CD4-positive, alpha-beta T cell treated with Interleukin-2 at 100 ng/mL for 4 hours (primary cell): ENCODE measurements around the gene LSS.
"Not testable (repeated sequence)": the region's sequence is repeated elsewhere in the genome, so short reads cannot be mapped to it uniquely, and the experiment has no call there.

ENCODE experiments used
- DNase-seq: peaks from one replicate; pipeline ENCODE4 v3.0.0-alpha.2; 2020; ENCODE audit warnings: low spot score

LSS gene

DNA sequence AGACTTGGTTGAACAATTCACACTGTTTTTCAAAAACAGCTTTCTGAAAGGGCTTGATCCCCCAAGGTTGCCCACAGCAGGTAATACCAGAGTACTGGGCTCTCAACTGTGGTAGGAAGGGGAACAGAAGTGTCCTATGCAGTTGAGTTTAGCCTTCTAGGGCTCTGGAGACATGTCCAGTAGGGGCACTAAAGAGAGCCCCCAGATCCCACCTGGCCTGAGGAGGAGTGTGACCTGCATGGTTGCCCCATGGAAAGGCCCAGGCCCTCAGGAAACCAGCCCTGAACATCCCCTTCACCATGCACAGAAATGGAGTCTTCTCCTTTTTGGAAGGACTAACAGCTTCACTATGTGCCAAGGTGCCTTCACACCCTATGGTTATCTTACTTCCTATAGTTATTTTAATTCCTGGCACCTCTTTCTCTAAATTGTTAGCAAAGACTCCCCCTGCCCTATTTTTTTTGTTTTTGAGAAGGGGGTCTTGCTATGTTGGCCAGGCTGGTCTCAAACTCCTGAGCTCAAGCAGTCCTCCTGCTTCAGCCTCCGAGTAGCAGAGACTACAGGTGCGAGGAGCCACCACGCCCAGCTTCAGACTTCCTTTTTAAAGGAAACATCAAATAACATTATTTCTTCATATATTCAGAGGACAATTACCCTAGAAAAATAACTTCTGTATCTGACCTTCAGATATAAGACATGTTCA, 16.8 kb upstream of the LSS start:
- DNase-seq, result no peak

DNA sequence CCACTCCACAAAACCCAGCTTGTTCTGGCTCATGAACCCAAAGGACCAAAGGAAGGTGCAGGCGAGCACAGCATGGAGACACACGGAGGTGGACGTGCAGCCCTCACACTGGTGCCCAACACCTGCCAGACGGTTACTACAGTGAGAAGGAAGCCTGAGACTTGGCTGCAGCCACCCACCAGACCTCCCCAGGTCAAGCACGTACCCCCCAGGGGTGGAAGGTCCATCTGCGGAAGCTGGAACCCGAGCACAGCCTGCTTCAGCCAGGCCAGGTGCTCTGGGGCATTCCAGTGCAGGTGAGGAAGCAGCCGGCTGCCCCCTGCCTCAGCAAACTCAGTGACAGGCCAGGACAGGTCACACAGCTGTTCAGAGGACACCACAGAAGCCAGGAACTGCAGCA, 16.0 kb upstream of the LSS start:
- DNase-seq, result no peak

DNA sequence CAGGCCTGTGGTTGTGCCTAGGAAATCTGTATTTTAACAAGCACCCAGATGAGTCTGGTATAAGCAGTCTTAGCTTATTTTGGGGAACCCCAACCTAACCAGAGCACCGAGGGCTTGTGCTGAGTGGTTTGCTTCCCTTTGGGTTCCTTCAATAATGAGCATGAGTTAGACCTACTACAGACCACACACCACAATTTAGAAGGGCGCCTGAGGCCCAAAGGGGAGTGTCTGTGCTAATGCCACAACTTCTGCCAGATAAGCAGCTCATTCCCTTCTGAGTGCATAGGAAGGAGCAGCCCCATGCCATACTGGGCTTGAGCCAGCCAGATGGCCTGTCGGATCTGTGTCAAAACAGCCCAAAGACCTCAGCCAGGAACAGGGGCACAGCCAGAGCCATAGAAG, 15.4 kb upstream of the LSS start:
- DNase-seq, result no peak

DNA sequence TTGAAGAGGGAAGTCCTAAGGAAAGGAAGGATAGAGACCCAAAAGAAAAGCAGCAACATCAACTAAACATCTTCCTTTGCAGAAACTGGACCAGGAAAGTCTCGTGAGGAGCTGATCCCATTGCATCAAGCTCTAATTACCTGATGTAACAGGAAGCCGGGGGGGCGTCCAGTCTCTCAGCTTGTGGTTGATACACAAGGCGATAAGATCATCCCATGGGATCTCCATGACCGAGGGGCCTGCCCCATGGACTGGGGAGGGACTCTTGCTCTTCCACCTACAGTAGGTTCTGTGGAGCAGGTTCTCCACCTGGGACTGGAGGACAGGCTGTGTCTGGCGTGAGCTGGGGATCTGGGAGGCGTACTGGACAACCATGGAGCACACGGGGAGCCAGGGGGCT, 14.8 kb upstream of the LSS start:
- no peak for DNase-seq

DNA sequence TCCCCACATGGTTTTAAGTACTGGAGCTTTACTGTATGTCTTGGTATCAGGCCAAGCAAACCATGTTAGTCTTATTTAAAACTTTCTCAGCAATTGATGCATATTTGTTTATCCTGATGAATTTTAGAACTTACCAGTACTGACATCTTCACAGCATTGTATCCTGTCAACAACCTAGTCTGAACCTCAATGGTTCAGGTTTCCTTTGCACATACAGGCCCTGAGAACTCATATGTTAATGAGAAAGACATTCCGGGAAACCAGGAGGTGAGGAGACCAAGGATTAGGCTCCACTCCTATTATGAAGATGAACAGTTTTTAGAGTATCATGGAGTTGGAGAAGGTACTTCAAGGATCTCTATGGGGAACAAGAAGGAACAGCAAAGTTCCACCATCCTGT, 13.0 kb upstream of the LSS start:
- not testable (repeated sequence) for DNase-seq

DNA sequence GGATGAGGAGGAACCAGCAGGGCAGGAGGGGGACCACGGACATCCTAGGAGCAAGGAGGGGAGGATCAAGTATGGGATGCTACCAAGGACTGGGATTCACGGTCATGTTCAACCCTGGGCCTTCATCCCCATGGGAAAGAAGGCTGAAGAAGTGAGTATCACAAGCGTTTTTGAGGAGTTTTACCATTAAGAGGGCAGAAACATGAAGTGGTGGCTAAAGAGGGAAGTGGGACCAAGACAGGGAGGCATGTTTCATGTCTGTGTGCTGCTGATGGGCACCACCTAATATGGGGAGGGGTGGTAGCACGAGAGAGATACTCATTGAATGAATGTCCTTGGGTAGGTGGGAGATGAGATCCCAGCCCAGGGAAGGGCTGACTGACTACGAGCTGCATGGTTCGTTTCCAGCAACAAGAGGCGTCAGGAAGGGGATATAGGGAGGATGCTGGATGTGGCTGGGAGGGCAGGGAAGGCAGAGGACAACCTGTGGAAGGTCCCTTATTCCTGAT, 11.3 kb upstream of the LSS start:
- no peak for DNase-seq

DNA sequence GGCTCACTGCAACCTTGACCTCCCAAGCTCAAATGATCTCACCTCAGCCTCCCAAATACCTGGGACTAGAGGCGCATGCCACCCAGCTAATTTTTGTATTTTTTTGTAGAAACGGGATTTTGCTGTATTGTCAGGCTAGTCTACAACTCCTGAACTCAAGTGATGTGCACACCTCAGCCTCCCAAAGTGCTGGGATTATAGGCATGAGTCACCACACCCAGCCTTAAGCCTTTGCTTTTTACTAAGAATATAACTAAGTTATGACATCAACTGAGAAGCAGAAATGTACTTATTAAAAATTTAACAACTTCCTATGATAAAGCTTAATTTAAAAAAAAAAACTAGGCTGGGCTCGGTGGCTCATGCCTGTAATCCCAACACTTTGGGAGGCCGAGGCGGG, 8.9 kb upstream of the LSS start:
- no peak for DNase-seq

DNA sequence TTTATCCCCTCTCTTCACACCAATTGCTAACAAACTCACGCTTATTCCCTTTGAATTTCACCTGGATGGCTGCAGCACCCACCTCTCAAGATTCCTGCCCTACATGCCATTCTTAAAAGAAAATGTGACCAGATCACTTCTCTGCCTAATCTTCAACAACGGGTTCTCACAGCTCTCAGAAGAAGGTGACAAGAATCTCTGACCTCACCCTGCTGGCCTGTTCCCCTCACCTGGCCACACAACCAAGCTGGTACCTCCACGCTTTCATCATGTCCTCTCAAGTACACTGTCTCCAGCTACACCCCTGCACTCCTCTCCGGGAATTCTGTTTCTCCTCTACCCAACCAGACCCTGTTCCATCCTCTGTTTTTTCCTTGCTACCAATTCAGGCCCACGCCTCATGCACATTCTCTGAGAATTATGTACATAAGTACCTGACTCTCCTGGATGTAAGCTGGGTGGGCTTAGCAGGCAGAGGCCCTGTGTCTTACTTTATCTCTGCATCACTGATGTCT, 5.9 kb upstream of the LSS start:
- no peak for DNase-seq

DNA sequence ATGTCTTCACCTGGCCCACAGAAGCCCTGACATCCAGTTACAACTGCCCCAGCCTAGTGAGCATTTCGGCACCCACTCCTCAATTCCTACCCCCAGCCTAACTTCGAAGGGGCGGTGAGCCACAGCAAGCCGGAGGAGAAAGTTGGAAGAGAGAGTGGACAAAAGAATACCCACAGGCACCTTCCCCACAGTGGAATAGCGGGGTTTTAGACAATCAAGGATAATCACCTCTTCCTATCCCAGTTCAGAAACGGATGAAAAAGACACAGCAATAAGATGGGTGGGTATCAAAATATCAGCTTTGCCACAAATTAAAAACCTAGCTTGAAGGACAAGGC, 1.3 kb upstream of the LSS start:
- DNase-seq, result no peak

DNA sequence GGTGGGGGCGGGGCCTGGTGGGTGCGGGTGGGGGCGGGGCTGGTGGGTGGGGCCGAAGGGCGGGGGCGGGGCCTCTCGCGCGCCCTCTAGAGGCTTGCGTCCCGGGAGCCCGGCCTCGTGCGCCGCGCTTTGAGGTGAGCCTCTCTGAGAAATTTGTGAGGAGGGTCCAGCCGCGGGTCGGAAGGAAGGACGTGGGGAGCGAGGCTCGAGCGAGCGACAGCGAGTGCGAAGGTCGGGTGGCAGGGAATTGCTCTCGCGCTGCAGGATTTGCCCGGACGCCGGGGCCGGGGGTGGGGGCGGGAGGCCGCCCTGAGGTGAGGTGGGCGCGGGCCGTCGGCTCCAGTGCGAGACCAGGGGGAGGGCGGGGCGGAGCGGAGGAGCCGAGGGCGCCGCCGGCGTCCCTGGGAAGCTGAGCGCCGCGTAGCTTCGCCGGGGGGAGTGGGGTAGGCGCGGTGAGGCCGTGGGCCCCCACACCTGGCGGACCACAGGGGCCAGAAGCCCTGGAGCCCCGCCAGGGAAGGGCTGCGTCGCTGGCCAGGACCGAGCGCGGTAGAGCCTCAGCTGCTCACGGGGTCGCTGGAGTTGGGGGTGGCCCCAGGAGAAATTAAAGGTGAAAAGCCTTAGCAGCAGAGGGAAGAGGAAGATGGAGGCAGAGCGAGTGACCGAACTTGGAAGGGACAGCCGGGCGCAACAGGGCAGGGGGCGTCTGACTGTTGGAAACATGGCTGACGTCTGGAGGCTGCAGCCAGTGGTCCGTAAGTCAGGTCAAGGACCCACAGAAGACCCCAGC, 754 bp upstream of the LSS start:
- DNase-seq, result no peak

DNA sequence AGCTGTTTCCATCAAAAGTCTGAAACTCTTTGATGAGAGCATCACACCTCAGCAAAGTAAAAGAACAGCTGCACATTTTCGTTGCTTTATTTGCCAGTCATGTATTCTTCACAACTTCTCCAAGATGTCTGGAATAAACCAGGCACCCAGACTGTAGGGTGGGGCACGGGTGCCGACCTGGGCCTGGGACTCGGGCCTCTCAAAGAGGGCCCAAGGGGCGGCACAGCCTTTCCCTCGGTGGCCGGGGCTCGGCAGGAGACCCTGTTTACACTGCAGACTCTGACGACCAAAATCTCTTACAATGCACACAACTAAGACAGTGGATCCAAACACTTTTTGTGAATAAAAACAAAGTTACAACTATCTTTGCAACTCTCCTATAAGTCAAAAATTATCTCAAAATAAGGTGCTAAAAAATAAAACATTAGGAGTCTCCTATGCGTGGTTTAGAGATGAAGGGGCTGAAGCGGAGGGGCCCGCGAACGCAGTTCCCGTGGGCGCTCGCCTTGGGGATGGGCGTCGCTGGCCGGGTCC, 696 bp downstream of the LSS start:
- no peak for DNase-seq

DNA sequence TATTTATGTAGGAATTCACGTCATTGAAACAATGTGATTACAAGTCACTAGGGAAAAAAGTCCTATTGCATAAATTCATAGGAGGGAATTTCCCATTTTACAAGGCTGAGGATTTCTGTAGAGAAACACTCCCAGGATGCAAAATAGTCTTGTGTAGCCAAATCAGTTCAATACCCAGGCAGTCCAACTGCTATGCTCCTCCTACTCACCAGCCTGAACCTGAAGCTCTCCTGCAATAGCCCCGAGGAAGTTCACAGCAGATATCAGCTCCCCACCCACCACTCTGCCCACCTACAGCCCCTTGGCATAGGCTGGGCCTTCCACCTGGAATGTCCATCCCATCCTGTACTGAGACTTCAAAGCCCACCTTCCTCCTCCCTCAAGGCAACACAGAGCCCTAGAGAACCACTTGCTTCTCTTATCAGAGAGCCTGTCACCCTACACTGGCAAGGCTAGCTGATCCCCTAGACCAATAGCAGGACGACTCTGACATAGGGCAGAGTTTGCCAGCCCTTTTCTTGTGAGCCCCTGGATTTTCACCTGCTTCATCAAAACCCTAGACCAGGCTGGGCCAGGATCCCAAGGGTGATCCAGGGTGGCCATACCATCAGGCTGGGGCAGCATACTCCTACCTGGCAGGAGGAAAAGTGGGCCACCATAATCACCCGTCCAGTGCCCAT, 1.5 kb downstream of the LSS start:
- no peak for DNase-seq

DNA sequence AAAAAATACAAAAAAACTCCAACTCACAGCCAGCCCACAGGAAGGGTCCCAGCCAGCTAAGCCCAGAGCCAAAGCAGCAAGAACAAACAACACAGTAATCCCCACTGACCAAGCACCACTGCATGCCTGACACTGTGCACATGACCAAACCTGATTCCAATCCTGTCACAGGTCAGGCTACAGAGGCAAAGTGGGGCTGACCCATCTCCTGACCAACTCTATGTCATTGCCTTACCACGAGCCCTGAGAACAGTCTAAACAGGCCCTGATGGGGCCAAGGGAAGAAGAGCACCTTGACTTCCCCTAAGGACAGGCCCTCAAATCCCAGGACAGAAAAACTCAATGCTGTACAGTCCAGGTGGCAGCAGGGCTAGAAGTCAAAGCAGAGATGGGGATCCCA, 2.4 kb downstream of the LSS start:
- DNase-seq, result no peak

DNA sequence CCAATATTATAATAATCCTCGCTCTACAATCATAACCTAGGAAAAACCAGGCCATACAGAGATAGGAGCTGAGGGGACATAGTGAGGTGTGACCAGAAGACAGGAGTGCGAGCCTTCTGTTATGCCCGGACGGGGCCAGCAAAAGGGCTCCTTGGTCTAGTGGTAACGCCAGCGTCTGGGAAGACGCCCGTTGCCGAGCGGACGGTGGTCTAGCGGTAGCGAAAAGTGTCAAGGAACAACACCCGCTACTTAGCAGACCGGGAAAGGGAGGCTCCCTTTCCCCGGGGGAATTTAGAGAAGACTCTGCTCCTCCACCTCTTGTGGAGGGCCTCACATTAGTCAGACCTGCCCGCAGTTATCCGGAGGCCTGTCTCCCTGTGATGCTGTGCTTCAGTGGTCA, 4.9 kb downstream of the LSS start:
- not testable (repeated sequence) for DNase-seq

DNA sequence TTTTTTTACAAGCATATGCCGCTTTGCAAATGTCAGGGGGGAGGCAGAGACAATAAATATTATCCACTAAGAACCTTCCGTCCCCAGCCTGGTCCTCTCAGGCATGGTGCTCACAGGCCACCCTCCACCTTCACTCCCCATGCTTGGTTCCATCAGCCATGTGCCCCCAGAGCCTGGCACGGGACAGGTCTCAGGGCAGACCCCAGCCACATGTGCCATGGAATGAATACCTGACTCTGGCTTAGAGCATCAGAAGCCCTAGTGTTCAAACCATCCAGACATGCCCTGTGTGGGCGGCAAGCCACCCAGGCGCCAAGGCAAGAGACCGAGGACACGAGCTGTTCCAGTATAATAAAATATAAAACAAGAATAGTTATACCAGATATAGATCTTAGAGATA, 5.4 kb downstream of the LSS start:
- DNase-seq, result no peak

DNA sequence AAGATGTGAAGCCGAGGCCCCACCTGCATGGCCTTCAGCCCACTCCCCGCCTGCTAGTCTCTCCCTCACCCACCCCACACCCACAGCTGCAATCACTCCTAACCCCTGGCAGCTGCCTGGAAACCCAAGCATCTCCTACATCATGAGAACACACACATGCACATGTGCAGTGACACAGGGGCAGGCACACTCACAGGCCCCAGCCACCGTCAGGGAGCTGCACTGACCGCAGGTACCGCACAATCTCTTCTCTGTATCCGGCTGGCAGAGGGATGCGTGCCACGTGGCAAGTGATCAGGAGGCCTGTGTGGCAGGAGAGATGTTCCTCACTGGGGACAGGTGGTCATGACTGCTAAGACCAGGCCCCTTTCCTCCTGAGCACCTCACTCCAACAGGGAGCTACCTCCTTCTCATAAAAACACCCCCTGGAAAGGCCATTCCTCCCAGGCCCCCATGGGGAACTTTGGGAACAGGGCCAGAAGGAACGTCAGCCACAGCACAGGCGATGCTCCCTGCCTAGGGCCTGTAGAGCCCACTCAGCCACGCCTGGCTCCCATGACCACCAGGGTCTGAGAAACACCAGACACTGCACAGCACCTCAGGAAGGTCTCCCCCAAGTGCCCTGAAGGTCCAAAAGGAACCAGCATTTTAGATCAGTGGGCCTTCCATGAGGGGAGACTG, 6.0 kb downstream of the LSS start:
- DNase-seq, result no peak

DNA sequence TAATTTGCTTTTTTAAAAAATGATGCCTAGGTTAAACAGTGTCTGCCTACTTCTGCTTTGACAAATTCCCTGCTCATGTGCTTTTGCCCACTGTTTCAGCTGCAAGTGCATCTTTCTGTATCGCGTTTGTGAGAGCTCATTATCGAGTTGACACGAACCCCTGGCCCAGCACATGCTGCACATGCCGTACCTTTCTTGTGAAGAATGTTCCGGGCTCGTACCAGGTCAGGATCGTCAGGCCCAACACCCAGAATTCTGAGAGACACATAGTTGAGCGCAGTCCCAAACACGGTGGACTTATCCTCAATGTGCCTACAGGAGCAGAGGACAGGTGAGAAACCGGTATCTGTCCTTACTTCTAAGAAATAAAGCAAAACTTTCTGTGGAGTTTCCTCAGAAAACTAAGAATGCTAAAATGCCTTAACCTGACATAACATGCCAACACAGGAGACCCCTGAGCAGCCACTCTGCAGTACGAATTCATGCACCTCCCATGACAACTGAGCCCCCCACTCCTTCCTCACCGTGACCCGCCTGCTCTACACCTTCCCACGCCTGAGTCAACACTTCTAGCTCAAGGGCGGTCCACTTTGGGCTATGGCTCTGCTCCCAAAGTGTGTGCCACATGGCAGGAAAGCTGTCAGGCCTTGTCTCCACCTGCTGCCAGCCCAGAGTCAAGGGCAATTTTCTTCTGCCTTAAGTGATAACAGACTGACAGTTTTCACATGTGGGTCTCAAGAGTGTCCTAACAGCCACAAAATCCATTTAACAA, 6.7 kb downstream of the LSS start:
- DNase-seq, result no peak

DNA sequence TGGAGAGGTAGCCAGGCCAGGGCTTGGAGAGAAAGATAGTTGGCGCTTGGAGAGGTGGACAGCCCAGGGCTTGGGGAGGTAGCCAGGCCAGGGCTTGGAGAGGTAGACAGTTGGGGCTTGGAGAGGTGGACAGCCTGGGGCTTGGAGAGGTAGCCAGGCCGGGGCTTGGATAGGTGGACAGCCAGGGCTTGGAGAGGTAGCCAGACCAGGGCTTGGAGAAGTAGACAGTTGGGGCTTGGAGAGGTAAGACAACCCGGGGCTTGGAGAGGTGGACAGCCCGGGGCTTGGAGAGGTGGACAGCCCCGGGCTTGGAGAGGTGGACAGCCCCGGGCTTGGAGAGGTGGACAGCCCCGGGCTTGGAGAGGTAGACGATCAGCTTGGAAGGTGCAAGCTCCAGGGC, 7.7 kb downstream of the LSS start:
- no peak for DNase-seq

DNA sequence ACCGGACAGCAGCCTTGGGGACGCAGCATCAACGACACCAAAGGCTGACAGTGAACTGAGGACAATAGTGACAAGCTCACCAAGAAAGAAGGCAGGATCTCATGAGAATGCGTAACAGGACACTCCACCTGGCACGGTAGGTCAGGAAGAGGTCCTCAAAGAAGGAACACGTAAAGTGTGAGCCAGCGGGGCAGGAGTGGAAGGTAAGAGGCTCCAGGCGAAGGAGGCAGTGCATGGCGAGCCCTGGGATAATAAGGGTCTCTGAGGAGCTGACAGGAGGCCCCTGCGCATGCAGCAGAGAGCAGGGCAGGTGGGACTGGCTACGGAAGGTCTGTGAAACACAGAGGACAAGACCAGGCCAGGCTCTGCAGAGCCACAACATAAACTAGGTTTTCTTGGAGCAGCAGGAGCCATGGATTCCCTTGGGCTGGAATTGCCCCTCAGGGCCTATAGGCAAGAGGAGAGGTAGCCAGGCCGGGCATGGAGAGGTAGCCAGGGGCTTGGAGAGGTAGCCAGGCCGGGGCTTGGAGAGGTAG, 8.2 kb downstream of the LSS start:
- no peak for DNase-seq

DNA sequence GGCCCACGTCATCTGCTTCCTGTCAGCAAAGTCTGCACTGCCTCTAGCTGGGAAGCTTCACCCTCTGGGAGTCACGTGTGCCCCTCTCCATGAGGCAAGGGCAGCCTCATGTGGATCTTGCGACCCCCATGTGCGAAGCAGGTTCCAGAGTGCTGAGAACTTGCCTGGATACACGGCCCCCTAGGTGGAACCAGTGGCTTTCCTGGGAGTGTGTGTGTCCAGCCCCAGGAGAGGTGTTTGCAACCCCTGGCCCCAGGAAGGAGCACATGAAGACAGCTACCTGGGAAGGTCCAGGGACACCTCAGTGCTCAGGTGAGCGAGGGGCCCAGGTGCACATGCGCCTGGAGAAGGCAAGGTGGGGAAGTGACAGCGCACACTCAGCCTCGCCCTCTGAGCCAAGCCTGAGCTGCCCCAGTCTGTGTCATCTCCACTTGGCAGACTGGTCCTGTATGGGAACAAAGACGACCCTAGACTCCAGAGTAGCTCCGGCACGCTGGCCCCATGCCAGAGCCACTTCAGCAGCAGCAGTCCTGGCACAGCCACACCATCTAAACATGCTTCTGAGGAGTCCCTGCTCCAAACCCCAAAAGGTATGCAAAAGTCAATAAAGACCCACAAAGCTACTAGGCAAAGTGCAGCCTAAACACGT, 8.9 kb downstream of the LSS start:
- DNase-seq, result no peak
